H1 (cell line): ENCODE measurements around the gene E2F2. TPM values are rescaled to one million over a fixed set of nuclear protein-coding genes. Genes with fewer than 3 reads are reported as not detected.

Experiments
- CTCF ChIA-PET: fragments of 300-600 bp; sonication (Branson Sonifier 250); formaldehyde crosslinking; loops from one replicate; lab custom pipeline; 2021; ENCODE audit not compliant: partially characterized antibody; lab: Charles Lee
- POLR2A ChIA-PET: fragments of 300-600 bp; sonication (Branson Sonifier 250); formaldehyde crosslinking; loops from one replicate; lab custom pipeline; 2021; ENCODE audit warnings: inconsistent platforms; ENCODE audit not compliant: partially characterized antibody; lab: Charles Lee
- DNase-seq, 2 experiments: peaks; one replicate each; pipeline versions ENCODE4 v3.0.0 to v3.0.0-alpha.2; 2010 to 2022; ENCODE audit warnings: low spot score in 2 of 2, low read depth in 1 of 2, mixed read lengths in 1 of 2
- FAIRE-seq: peaks from 2 replicates; lab custom pipeline; 2011; peaks lifted over from hg19 to GRCh38; lab: Jason Lieb, UNC
- H2AFZ ChIP-seq: 2 replicates; pipeline ENCODE4 v1.8.1; 2012; ENCODE audit warnings: low read length, inconsistent platforms
- H2AK5ac ChIP-seq: 2 replicates; pipeline ENCODE4 v1.6.1; 2013; ENCODE audit warnings: low read depth, low read length
- H2BK120ac ChIP-seq: replicated peaks from 2 replicates; pipeline ENCODE3; 2013; ENCODE audit warnings: low read depth, low read length, inconsistent platforms
- H2BK12ac ChIP-seq: 2 replicates; pipeline ENCODE4 v1.6.1; 2013; ENCODE audit warnings: low read depth, low read length
- H2BK15ac ChIP-seq: 2 replicates; pipeline ENCODE4 v1.6.1; 2013; ENCODE audit warnings: low read length
- H2BK20ac ChIP-seq: 2 replicates; pipeline ENCODE4 v1.6.1; 2013; ENCODE audit warnings: low read length
- H2BK5ac ChIP-seq: 2 replicates; pipeline ENCODE4 v1.6.1; 2013; ENCODE audit warnings: low read depth, low read length
- H3K14ac ChIP-seq: 2 replicates; pipeline ENCODE4 v1.6.1; 2013; ENCODE audit warnings: inconsistent platforms; ENCODE audit not compliant: insufficient read length
- H3K18ac ChIP-seq: 2 replicates; pipeline ENCODE4 v1.6.1; 2013; ENCODE audit warnings: low read length; ENCODE audit errors: extremely low read depth
- H3K23ac ChIP-seq: 2 replicates; pipeline ENCODE4 v1.6.1; 2013; ENCODE audit warnings: inconsistent platforms; ENCODE audit not compliant: insufficient read length
- H3K23me2 ChIP-seq: 2 replicates; pipeline ENCODE4 v1.6.1; 2013; ENCODE audit warnings: low read depth, low read length
- H3K27ac ChIP-seq: 2 replicates; pipeline ENCODE4 v1.6.1; 2011; ENCODE audit warnings: low read depth, low read length, inconsistent platforms
- H3K27me3 ChIP-seq, 4 experiments: replicated peaks in 1 of 4; 1 replicate in 1 of 4; 2 replicates in 3 of 4; pipeline versions ENCODE4 v1.6.1 to v1.8.1; 2011 to 2013; ENCODE audit warnings: low read length in 3 of 4, mild to moderate bottlenecking in 3 of 4, inconsistent platforms in 2 of 4, mixed read lengths in 2 of 4, moderate library complexity in 1 of 4; ENCODE audit not compliant: control insufficient read depth in 3 of 4, insufficient read depth in 3 of 4; ENCODE audit errors: extremely low read depth in 1 of 4
- H3K36me3 ChIP-seq, 4 experiments: 2 replicates each; pipeline versions ENCODE4 v1.6.1 to v1.8.1; 2011 to 2013; ENCODE audit warnings: mild to moderate bottlenecking in 4 of 4, low read length in 3 of 4, moderate library complexity in 2 of 4, control low read depth in 1 of 4, inconsistent platforms in 1 of 4; ENCODE audit not compliant: insufficient read depth in 4 of 4, control insufficient read depth in 2 of 4
- H3K4ac ChIP-seq: replicated peaks from 2 replicates; pipeline ENCODE3; 2013; ENCODE audit warnings: low read length, low read depth, mixed read lengths, inconsistent platforms; ENCODE audit not compliant: insufficient read length
- H3K4me1 ChIP-seq, 4 experiments: replicated peaks in 1 of 4; 1 replicate in 1 of 4; 2 replicates in 3 of 4; pipeline versions ENCODE4 v1.6.1 to v1.8.1; 2011 to 2013; ENCODE audit warnings: low read length in 3 of 4, inconsistent platforms in 2 of 4, mixed read lengths in 1 of 4; ENCODE audit not compliant: insufficient read depth in 4 of 4, control insufficient read depth in 3 of 4
- H3K4me2 ChIP-seq, 2 experiments: 2 replicates each; pipeline versions ENCODE4 v1.6.1 to v1.8.1; 2011 to 2013; ENCODE audit warnings: low read depth in 2 of 2, low read length in 2 of 2, control low read depth in 1 of 2, inconsistent platforms in 1 of 2, mild to moderate bottlenecking in 1 of 2; ENCODE audit not compliant: insufficient read depth in 1 of 2
- H3K4me3 ChIP-seq, 4 experiments: fragments of 200-600, 300-600 bp in 1 of 4; sonication (generic), shearing (Covaris generic), sonication (Bioruptor Twin) in 1 of 4; 2 replicates each; pipeline versions ENCODE4 v1.5.1 to v1.8.1; 2011 to 2016; ENCODE audit warnings: low read length in 4 of 4, low read depth in 3 of 4, control low read depth in 2 of 4, inconsistent platforms in 2 of 4, mild to moderate bottlenecking in 2 of 4, mixed read lengths in 1 of 4, moderate library complexity in 1 of 4; ENCODE audit not compliant: insufficient read depth in 2 of 4; ENCODE audit errors: extremely low read depth in 1 of 4
- H3K56ac ChIP-seq: replicated peaks from 2 replicates; pipeline ENCODE3; 2013; ENCODE audit warnings: low read depth, mild to moderate bottlenecking, mixed read lengths, low read length, inconsistent platforms; ENCODE audit not compliant: insufficient read length
- H3K79me1 ChIP-seq: 2 replicates; pipeline ENCODE4 v1.6.1; 2013; ENCODE audit warnings: low read depth, low read length, control low read depth
- H3K79me2 ChIP-seq, 2 experiments: 2 replicates each; pipeline versions ENCODE4 v1.6.1 to v1.8.1; 2012 to 2013; ENCODE audit warnings: low read length in 2 of 2, mild to moderate bottlenecking in 2 of 2, inconsistent platforms in 1 of 2; ENCODE audit not compliant: insufficient read depth in 2 of 2, control insufficient read depth in 1 of 2
- H3K9ac ChIP-seq, 4 experiments: replicated peaks in 1 of 4; 1 replicate in 1 of 4; 2 replicates in 3 of 4; pipeline versions ENCODE4 v1.6.1 to v1.8.1; 2011 to 2013; ENCODE audit warnings: low read depth in 3 of 4, low read length in 3 of 4, control low read depth in 2 of 4, mild to moderate bottlenecking in 2 of 4, moderate library complexity in 2 of 4, inconsistent platforms in 1 of 4; ENCODE audit errors: extremely low read depth in 1 of 4
- H3K9me3 ChIP-seq, 2 experiments: 2 replicates each; pipeline versions ENCODE4 v1.6.1 to v1.8.1; 2012 to 2013; ENCODE audit warnings: mild to moderate bottlenecking in 2 of 2, moderate library complexity in 2 of 2, control low read depth in 1 of 2, inconsistent platforms in 1 of 2, low read depth in 1 of 2, low read length in 1 of 2, mixed read lengths in 1 of 2; ENCODE audit not compliant: insufficient read depth in 2 of 2
- H4K20me1 ChIP-seq, 2 experiments: replicated peaks in 1 of 2; 2 replicates each; pipeline versions ENCODE3 to v1.8.1; 2011 to 2013; ENCODE audit warnings: inconsistent platforms in 2 of 2, low read length in 2 of 2, mild to moderate bottlenecking in 1 of 2; ENCODE audit not compliant: insufficient read depth in 2 of 2, control insufficient read depth in 1 of 2
- H4K5ac ChIP-seq: 2 replicates; pipeline ENCODE4 v1.6.1; 2013; ENCODE audit warnings: low read length, low read depth, mixed read lengths, inconsistent platforms; ENCODE audit not compliant: insufficient read length
- H4K8ac ChIP-seq: 2 replicates; pipeline ENCODE4 v1.8.0; 2013; ENCODE audit warnings: mild to moderate bottlenecking, moderate library complexity, low read length, inconsistent platforms; ENCODE audit not compliant: insufficient read depth; ENCODE audit errors: extremely low read depth
- H4K91ac ChIP-seq: replicated peaks from 2 replicates; pipeline ENCODE3; 2013; ENCODE audit warnings: low read length, mixed read lengths, inconsistent platforms; ENCODE audit not compliant: insufficient read length
- CHD1 ChIP-seq: IDR thresholded peaks from 2 replicates; pipeline ENCODE4 v1.6.1; 2012; ENCODE audit warnings: low read depth, low read length, improper control_type of control experiment
- KDM5A ChIP-seq: fragments of 200-600 bp; IDR thresholded peaks from 2 replicates; pipeline ENCODE4 v1.7.1; 2012; ENCODE audit warnings: mild to moderate bottlenecking, low read length, inconsistent platforms, mixed read lengths
- NANOG ChIP-seq: IDR thresholded peaks from 2 replicates; pipeline ENCODE4 v1.6.1; 2011; ENCODE audit warnings: low read length, low read depth, mild to moderate bottlenecking, inconsistent platforms; ENCODE audit not compliant: insufficient read depth, poor library complexity, severe bottlenecking
- SIRT6 ChIP-seq: IDR thresholded peaks from one replicate; pipeline ENCODE4 v1.7.1; 2012; ENCODE audit warnings: low read length, inconsistent platforms
- SIX5 ChIP-seq: IDR thresholded peaks from 2 replicates; pipeline ENCODE4 v1.6.1; 2011; ENCODE audit warnings: mild to moderate bottlenecking, low read depth, low read length
- SP1 ChIP-seq: IDR thresholded peaks from 2 replicates; pipeline ENCODE4 v1.6.1; 2011; ENCODE audit warnings: low read depth, low read length
- SP4 ChIP-seq: IDR thresholded peaks from 2 replicates; pipeline ENCODE4 v1.6.1; 2012; ENCODE audit warnings: low read length, inconsistent platforms
- TAF7 ChIP-seq: optimal IDR thresholded peaks from 2 replicates; pipeline ENCODE3; 2011; ENCODE audit warnings: low read depth, mild to moderate bottlenecking, inconsistent platforms, low read length, moderate library complexity, borderline replicate concordance
- YY1 ChIP-seq: IDR thresholded peaks from 2 replicates; pipeline ENCODE4 v1.6.1; 2011; ENCODE audit warnings: low read depth, mild to moderate bottlenecking, low read length
- WGBS, 2 experiments: shearing (Covaris generic) in 1 of 2; methylation state at CpG; one replicate each; pipeline versions ENCODE4 v1.1.6 to v1.1.7; 2013 to 2015; ENCODE audit warnings: low lambda C conversion rate in 2 of 2, mixed read lengths in 2 of 2, inconsistent platforms in 1 of 2, low coverage in 1 of 2, missing lambda C conversion rate in 1 of 2; ENCODE audit not compliant: insufficient replicate concordance in 2 of 2, insufficient coverage in 1 of 2, insufficient read length in 1 of 2; ENCODE audit errors: extremely low coverage in 1 of 2, missing lambda C conversion rate in 1 of 2; 5-methylcytosine and 5-hydroxymethylcytosine counted together
- polyA plus RNA-seq, 7 experiments: library from polyadenylated mRNA; depleted of rRNA in 3 of 7; stranded (reverse) in 5 of 7; unstranded in 2 of 7; fragments of >200 nt in 5 of 7; fragments of 200-250 nt in 2 of 7; gene quantifications; 1 replicate in 5 of 7; 2 replicates in 1 of 7; 4 replicates in 1 of 7; pipeline versions ENCODE4 v1.2.1 to v1.2.3, GENCODE V29; 2011 to 2013; ENCODE audit warnings: missing spikeins in 2 of 7, mixed read lengths in 2 of 7
- total RNA-seq: library from RNA; stranded (reverse); fragmentation: NEBNext Ultra II Directional; extraction: Animal tissue kit (Norgen Biotek cat#: 25700); gene quantifications from 2 replicates; pipeline ENCODE4 v1.2.1, GENCODE V29; 2021
- TF ChIP-seq, protein P1 (sequence below): IDR thresholded peaks from 2 replicates; pipeline ENCODE4 v1.6.1; 2011; ENCODE audit warnings: low read depth, mild to moderate bottlenecking, low read length; ENCODE audit not compliant: insufficient read depth

E2F2 gene
- total and polyA plus RNA-seq, 2 of the 8 experiments (the other 6 are each of a cell fraction or from before 2014, with no cell fraction given): 1.8 to 7.0 TPM

DNA sequence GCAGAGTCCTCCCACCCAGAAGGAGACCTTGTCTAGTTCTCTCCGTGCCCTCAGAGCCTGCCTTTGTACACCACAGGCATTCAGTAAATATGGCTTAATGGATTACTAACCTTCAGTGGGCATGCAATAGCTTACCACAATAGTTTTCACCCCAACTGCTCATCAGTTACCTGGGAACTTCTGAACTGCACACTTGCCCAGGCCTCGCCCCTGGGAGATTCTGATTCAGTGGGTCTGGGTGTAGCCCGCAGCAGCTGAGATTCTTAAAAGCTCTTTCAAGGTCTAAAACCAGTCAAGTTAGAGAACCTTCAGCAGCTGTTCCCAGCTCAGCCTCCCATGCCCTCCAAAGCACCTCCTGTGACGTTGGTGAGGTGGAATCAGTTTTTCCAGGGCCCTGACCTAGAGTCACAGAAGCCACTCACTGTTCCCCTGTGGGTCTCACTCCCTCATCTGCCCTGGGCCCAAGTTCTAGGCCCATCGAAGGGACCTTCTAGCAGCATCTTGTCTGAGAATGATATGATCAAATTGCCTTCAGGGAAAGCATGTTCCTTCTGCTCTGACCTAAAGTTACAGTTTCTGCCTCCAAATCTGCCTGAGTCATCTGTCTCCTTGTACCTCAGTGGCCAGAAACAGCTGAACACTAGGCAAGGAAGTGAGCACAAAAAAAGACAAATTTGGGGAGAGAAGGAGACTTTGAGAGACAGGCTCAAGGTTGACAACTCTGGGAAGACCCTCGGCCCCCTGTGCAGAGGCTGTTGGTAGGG is 57.8 kb downstream of the E2F2 start:
- FAIRE-seq (no peak), DNase-seq (no peak)
- no peaks in the 10 kb centered on the region for H3K9me3 ChIP-seq
- H3K23ac ChIP-seq: no peak overlapping the region
- WGBS, 2 experiments: 89% methylated on average over 6 of the region's 6 CpGs; no CpG with 5 or more reads in 1 of the 2 experiments
- no peak overlapping the region for H3K27ac ChIP-seq
- no peak overlapping the region for H4K5ac ChIP-seq
- H3K4me1 ChIP-seq: peaks cover 0 to 5% (median 0%) of the 10 kb centered on the region in 4 experiments; a peak in 1 of 7 replicates
- H3K18ac ChIP-seq: no peak overlapping the region
- no peak overlapping the region for H3K14ac ChIP-seq
- no peaks in the 10 kb centered on the region for H3K27me3 ChIP-seq
- TF ChIP-seq, protein P1, sequence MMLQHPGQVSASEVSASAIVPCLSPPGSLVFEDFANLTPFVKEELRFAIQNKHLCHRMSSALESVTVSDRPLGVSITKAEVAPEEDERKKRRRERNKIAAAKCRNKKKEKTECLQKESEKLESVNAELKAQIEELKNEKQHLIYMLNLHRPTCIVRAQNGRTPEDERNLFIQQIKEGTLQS: no peak
- TF ChIP-seq YY1: no peak
- TF ChIP-seq NANOG: no peak
- no peak for TF ChIP-seq CHD1
- TF ChIP-seq KDM5A: no peak
- no peak for TF ChIP-seq SP4
- TF ChIP-seq TAF7: no peak
- no peak for TF ChIP-seq SIRT6
- TF ChIP-seq SIX5: no peak
- TF ChIP-seq SP1: no peak
- ChIA-PET CTCF (interaction anchor here (0.7 to 1.5 kb wide), 3 partner anchors 11 to 239 kb away, joined by 3 read pairs; partner anchors contain the start of gene ASAP3), POLR2A (interaction anchor here (1.3 kb wide), 1 partner anchor 11 kb away, joined by 3 read pairs; the partner anchor contains the start of gene ASAP3)
- no peaks in the 10 kb centered on the region for H3K36me3 ChIP-seq
- no peak overlapping the region for H3K4me2 ChIP-seq
- H4K91ac ChIP-seq: no peak overlapping the region
- H2BK15ac ChIP-seq: no peak overlapping the region
- no peak overlapping the region for H4K8ac ChIP-seq
- H3K23me2 ChIP-seq: no peaks in the 10 kb centered on the region
- peaks cover 0 to 22% of the 10 kb centered on the region in 2 experiments; a peak in 2 of 4 replicates for H3K79me2 ChIP-seq
- peaks cover 9 to 28% of the 10 kb centered on the region in 2 experiments for H4K20me1 ChIP-seq
- H2BK5ac ChIP-seq: no peak overlapping the region
- H3K56ac ChIP-seq: no peak overlapping the region
- H2AK5ac ChIP-seq: no peak overlapping the region
- no peak overlapping the region for H2BK20ac ChIP-seq
- H3K9ac ChIP-seq: no peak overlapping the region
- no peak overlapping the region for H2BK12ac ChIP-seq
- H3K4ac ChIP-seq: no peak overlapping the region
- no peak overlapping the region for H2BK120ac ChIP-seq
- no peak overlapping the region for H2AFZ ChIP-seq
- peaks cover 21% of the 10 kb centered on the region; the same call in 1 of the 2 replicates for H3K79me1 ChIP-seq
- no peak overlapping the region for H3K4me3 ChIP-seq
